IPS-11a (cell line): Measurements from ENCODE around the gene RASGRP2.

Experiments
- H3K4me3 ChIP-seq: one replicate; pipeline ENCODE4 v1.5.1; 2013; ENCODE audit warnings: low read depth, low read length, control low read depth

Gene RASGRP2

GRCh38 chr11:64742087-64742888 is 1.7 kb downstream of the RASGRP2 start:
- peak overlapping the region; percentile 51 for H3K4me3 ChIP-seq

- peak overlapping the region; percentile 51 for H3K4me3 ChIP-seq
These were observed 2.4 kb downstream of the RASGRP2 start for GRCh38 chr11:64741375-64742086.

DNA sequence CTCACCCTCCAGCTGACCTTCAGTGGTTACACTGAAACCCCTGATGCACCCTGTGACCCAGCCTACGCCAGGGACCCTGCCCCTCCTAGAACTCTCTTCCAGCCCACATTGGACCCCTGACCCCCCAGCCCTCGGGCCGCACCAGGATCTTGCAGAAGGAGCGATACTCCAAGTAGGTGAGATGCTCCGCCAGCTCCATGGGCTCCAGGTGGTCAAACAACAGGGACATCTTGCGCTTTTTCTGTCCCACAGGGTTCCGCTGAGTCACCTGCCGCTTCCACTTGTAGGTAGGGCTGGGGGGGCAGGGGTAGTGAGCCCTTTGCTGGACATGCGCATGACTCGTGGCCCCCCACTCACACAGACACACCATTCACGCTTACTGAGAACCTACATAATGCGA is 4.1 kb downstream of the RASGRP2 start:
- H3K4me3 ChIP-seq, result no peak overlapping the region

- no peak overlapping the region for H3K4me3 ChIP-seq
These were observed 7.3 kb downstream of the RASGRP2 start for GRCh38 chr11:64736654-64737053.

GRCh38 chr11:64735725-64736259 is 8.2 kb downstream of the RASGRP2 start:
- H3K4me3 ChIP-seq, result no peak overlapping the region

- no peak overlapping the region for H3K4me3 ChIP-seq
These were observed 8.9 kb downstream of the RASGRP2 start for GRCh38 chr11:64734811-64735724.

- no peak overlapping the region for H3K4me3 ChIP-seq
These were observed 12.3 kb downstream of the RASGRP2 start for GRCh38 chr11:64731601-64732000.

DNA sequence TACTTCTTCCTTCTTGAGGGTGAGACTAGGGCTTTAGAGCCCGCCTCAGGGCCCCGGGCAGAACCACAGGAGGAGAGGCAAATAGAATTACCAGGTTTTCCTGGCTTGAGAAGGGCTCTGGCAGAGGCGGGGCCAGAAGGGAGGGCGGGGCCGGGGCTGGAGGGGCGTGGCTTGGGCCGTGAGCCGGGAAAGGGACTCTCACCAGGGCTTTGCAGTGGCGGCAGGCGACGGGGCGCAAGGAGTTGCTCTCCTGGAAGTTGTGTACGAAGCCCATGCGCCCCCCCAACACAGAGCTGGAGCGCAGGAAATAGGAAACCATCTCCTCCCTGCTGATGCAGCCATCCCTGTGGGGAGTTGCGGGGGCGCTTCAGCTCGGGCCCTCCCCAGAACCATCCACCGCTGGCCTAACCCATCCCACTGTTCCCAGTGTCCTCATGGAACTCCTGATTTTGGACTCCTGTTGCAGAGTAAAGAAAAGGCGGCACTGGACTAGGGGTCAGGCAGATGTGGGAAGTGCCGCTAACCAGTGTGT is 14.0 kb downstream of the RASGRP2 start:
- no peak overlapping the region for H3K4me3 ChIP-seq

- no peak overlapping the region for H3K4me3 ChIP-seq
These were observed 15.1 kb downstream of the RASGRP2 start for GRCh38 chr11:64728757-64729365.

DNA sequence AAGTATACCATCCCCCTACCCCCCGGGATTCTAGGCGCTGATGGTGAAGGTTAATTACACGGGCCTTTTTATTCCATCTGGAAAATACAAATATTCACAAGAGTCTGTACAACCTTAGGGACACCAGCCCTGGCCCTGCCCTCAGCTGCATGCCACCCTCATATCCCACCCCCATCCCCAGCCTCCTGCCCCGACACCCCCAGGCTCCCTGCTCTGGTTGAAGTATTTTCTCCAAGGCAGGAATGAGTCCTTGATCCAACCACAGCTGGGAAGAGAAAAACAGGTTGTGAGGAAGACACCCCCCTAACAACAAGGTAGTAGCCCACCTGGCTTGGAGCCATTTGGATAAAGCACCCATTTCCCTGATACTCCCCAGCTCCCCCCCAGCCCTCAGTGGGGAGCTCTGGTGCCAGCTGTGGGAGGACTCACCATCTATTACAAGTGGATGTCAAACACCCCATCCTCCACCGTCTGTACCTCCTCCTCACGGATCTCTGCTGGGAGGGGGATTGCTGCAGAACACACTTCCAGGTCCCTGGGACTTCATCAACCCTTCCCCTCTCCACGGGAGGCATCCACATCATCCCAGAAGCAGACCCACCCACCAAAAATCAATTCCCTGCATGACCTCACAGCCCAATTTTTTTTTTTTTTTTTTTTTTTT is 16.9 kb downstream of the RASGRP2 start:
- no peak overlapping the region for H3K4me3 ChIP-seq

DNA sequence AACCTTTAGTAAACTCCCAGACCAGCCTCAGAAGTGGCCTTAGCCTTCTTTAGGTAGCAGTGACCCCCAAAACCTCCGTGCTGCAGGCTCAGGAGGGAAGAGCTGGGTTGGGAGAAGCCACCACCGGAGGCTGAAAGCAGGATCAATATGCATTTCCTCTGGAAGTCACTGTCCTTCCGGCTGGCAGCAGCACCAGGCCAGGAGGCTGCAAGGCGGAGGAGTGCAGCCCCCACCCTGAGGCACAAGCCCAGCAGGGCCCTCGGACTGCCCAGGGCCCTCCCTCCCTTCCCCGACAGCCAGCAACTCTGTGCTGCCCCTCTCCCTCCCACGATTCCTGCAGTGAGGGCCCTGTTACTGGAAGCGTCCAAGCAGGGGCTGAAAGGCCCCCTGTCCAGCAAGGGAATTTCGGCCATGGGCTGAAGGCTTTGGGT is 17.7 kb downstream of the RASGRP2 start:
- H3K4me3 ChIP-seq, result no peak overlapping the region

- no peak overlapping the region for H3K4me3 ChIP-seq
These were observed 18.9 kb downstream of the RASGRP2 start for GRCh38 chr11:64724863-64725532.

- no peak overlapping the region for H3K4me3 ChIP-seq
These were observed 19.8 kb downstream of the RASGRP2 start for GRCh38 chr11:64723907-64724862.

GRCh38 chr11:64723117-64723906 is 20.6 kb downstream of the RASGRP2 start, which contains the start of gene NRXN2:
NRXN2 (minus strand) TSS chr11:64723197; CDS start chr11:64713699, 9,498 bp downstream.
- H3K4me3 ChIP-seq, result peak within 1 kb of the TSS; percentile 37

DNA sequence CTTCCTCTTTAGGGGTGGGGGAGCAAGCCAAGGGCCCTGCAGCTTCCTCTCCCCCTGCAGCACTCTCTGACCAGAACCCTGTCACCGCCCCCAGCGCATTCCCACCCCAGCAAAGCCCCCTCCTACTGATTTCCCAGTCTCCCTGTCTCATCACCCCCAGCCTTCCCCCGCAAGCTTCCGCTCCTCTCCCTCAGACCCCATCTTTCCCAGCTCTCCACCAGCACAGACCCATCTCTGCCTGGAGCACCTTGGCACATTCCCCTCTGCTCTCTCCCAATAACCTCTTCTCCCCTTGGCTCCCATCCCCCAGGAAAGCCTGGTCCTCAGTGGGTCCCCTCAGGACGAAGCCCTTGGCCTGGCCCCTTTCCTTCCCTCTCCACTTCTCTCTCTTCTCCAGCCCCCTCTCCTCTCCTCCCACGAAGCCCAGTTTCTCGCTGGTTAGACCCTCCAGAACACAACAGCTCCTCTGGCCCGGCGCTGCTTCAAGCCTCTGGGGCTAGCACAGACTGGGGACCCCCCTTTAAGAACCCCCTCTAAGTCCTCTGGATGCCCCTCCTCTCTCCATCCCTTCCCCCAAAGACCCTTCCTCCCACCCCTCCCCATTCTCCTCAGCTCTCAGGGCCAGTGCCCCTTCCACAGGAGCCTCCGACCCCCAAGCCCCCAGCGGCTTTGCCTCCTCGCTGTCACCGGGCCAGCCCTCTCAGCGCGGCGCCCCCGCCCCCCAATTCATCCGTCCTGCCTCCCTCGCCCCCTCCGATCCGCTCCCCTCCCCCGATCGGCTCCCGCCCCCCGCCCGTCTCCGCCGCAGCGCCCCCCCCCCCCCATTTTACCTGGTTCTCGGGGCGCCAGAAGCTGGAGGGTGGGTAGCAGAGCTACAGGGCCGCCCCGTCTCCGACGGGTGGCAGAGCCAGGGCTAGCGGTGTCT is 21.5 kb downstream of the RASGRP2 start:
- H3K4me3 ChIP-seq, result no peak overlapping the region

- no peak overlapping the region for H3K4me3 ChIP-seq
These were observed 22.6 kb downstream of the RASGRP2 start for GRCh38 chr11:64721359-64721699.
